Smooth muscle cell (in vitro differentiated cells): ENCODE measurements around the gene PTPN1. TPM values are rescaled to one million over a fixed set of nuclear protein-coding genes. Genes with fewer than 3 reads are reported as not detected.

Source experiments
- DNase-seq: peaks from one replicate; lab custom pipeline; 2025; ENCODE audit not compliant: unreplicated experiment; lab: John Stamatoyannopoulos, UW
- H2AFZ ChIP-seq: fragments of 200-600 bp; sonication (generic); 2 replicates; pipeline ENCODE4 v1.6.0; 2016; ENCODE audit warnings: antibody characterized with exemption, low read depth, mild to moderate bottlenecking
- H3F3A ChIP-seq: fragments of 200-600 bp; sonication (generic); 2 replicates; pipeline ENCODE4 v1.6.0; 2017; ENCODE audit warnings: antibody characterized with exemption, low read depth
- H3K27ac ChIP-seq: fragments of 200-600 bp; sonication (generic); 2 replicates; pipeline ENCODE4 v1.5.1; 2016; ENCODE audit warnings: low read depth, mild to moderate bottlenecking
- H3K27me3 ChIP-seq: fragments of 200-600 bp; sonication (generic); 2 replicates; pipeline ENCODE4 v1.6.1; 2016; ENCODE audit warnings: low read depth, mild to moderate bottlenecking
- H3K36me3 ChIP-seq: fragments of 200-600 bp; sonication (generic); 2 replicates; pipeline ENCODE4 v1.5.1; 2016; ENCODE audit warnings: low read depth
- H3K4me1 ChIP-seq: fragments of 200-600 bp; sonication (generic); 2 replicates; pipeline ENCODE4 v1.5.1; 2016; ENCODE audit warnings: low read depth
- H3K4me2 ChIP-seq: fragments of 200-600 bp; sonication (generic); 2 replicates; pipeline ENCODE4 v1.6.0; 2016; ENCODE audit warnings: mild to moderate bottlenecking
- H3K4me3 ChIP-seq: fragments of 200-600 bp; sonication (generic); 2 replicates; pipeline ENCODE4 v1.5.1; 2016; ENCODE audit warnings: mild to moderate bottlenecking
- H3K79me2 ChIP-seq: fragments of 200-600 bp; sonication (generic); 2 replicates; pipeline ENCODE4 v1.6.0; 2016; ENCODE audit warnings: low read depth, mild to moderate bottlenecking
- H3K9ac ChIP-seq: fragments of 200-600 bp; sonication (generic); 2 replicates; pipeline ENCODE4 v1.6.0; 2016; ENCODE audit warnings: low read depth
- H3K9me3 ChIP-seq: fragments of 200-600 bp; sonication (generic); replicated peaks from 2 replicates; pipeline ENCODE4 v1.5.1; 2016; ENCODE audit warnings: low read depth
- H4K20me1 ChIP-seq: fragments of 200-600 bp; sonication (generic); 2 replicates; pipeline ENCODE4 v1.6.0; 2016; ENCODE audit warnings: low read depth
- CTCF ChIP-seq: fragments of 200-600 bp; sonication (generic); IDR thresholded peaks from 2 replicates; pipeline ENCODE4 v1.5.1; 2017; ENCODE audit warnings: borderline replicate concordance, mild to moderate bottlenecking, antibody characterized with exemption; ENCODE audit not compliant: insufficient read depth, poor library complexity, severe bottlenecking
- WGBS: methylation state at CpG from one replicate; pipeline ENCODE4 v1.1.7; 2016; ENCODE audit warnings: low lambda C conversion rate; 5-methylcytosine and 5-hydroxymethylcytosine counted together
- polyA plus RNA-seq: library from polyadenylated mRNA; unstranded; fragments of >200 nt; fragmentation: Nextera tagmentation; extraction: Ambion mirVana; gene quantifications from 2 replicates; pipeline ENCODE4 v1.2.1, GENCODE V29; 2016
- total RNA-seq: library from RNA; depleted of rRNA; stranded (reverse); fragments of >200 nt; gene quantifications from 2 replicates; pipeline ENCODE4 v1.2.3, GENCODE V29; 2014

The PTPN1 gene
- total and polyA plus RNA-seq, 2 experiments from 2014 or later, result 16.1 to 28.9 TPM

GRCh38 chr20:50595988-50596693 lies 86.0 kb downstream of the PTPN1 start:
- DNase-seq, result no peak
- TF ChIP-seq CTCF, result no peak
- Histone ChIP-seq H3K79me2 (no peaks in the 10 kb centered on the region), H3K9ac (no peak overlapping the region), H3K4me1 (no peaks in the 10 kb centered on the region), H3K36me3 (no peaks in the 10 kb centered on the region), H3K4me3 (no peak overlapping the region), H3F3A (no peaks in the 10 kb centered on the region), H3K27me3 (no peaks in the 10 kb centered on the region), H3K27ac (no peak overlapping the region), H2AFZ (no peak overlapping the region), H3K4me2 (peak overlapping the region; percentile 28), H4K20me1 (no peaks in the 10 kb centered on the region), H3K9me3 (no peaks in the 10 kb centered on the region)
- WGBS, result 66% methylated on average over 15 of the region's 15 CpGs

- H3K27ac ChIP-seq, result no peak overlapping the region
- no peaks in the 10 kb centered on the region for H3K4me1 ChIP-seq
- H3K79me2 ChIP-seq, result no peaks in the 10 kb centered on the region
- H3F3A ChIP-seq, result no peaks in the 10 kb centered on the region
- TF ChIP-seq CTCF, result no peak
- no peaks in the 10 kb centered on the region for H4K20me1 ChIP-seq
- H3K9ac ChIP-seq, result no peak overlapping the region
- DNase-seq, result no peak
- WGBS, result 92% methylated on average over 11 of the region's 11 CpGs
- no peak overlapping the region for H3K4me3 ChIP-seq
- H2AFZ ChIP-seq, result no peak overlapping the region
- no peaks in the 10 kb centered on the region for H3K9me3 ChIP-seq
- H3K27me3 ChIP-seq, result no peaks in the 10 kb centered on the region
- H3K4me2 ChIP-seq, result no peak overlapping the region
- no peaks in the 10 kb centered on the region for H3K36me3 ChIP-seq
Observed at GRCh38 chr20:50596694-50597021, 86.5 kb downstream of the PTPN1 start.

GRCh38 chr20:50597406-50597969 lies 87.3 kb downstream of the PTPN1 start:
- H3F3A ChIP-seq, result no peaks in the 10 kb centered on the region
- 91% methylated on average over 22 of the region's 22 CpGs for WGBS

More at GRCh38 chr20:50597406-50597969, 87.3 kb downstream of the PTPN1 start:
- no peaks in the 10 kb centered on the region for H3K36me3 ChIP-seq
- no peak for TF ChIP-seq CTCF
- H4K20me1 ChIP-seq, result no peaks in the 10 kb centered on the region
- H2AFZ ChIP-seq, result no peak overlapping the region
- H3K79me2 ChIP-seq, result no peaks in the 10 kb centered on the region
- no peak for DNase-seq
- H3K4me2 ChIP-seq, result no peak overlapping the region
- no peaks in the 10 kb centered on the region for H3K27me3 ChIP-seq
- H3K9me3 ChIP-seq, result no peaks in the 10 kb centered on the region
- no peak overlapping the region for H3K9ac ChIP-seq
- no peak overlapping the region for H3K4me3 ChIP-seq
- H3K4me1 ChIP-seq, result no peaks in the 10 kb centered on the region
- H3K27ac ChIP-seq, result no peak overlapping the region
